AG09309 (cell line): ENCODE results near the gene PID1.

Source experiments
- DNase-seq: peaks from one replicate; pipeline ENCODE4 v3.0.0-alpha.2; 2010; ENCODE audit warnings: low read depth
- H3K4me3 ChIP-seq: 2 replicates; pipeline ENCODE4 v1.5.1; 2011; ENCODE audit warnings: mild to moderate bottlenecking, low read depth, low read length, moderate library complexity; ENCODE audit not compliant: control insufficient read depth
- TF ChIP-seq, protein P1 (sequence below): IDR thresholded peaks from 2 replicates; pipeline ENCODE4 v1.5.1; 2011; ENCODE audit warnings: mild to moderate bottlenecking, low read depth, low read length, inconsistent platforms; ENCODE audit not compliant: insufficient read depth, control insufficient read depth; ENCODE audit errors: missing control alignments

The PID1 gene

DNA sequence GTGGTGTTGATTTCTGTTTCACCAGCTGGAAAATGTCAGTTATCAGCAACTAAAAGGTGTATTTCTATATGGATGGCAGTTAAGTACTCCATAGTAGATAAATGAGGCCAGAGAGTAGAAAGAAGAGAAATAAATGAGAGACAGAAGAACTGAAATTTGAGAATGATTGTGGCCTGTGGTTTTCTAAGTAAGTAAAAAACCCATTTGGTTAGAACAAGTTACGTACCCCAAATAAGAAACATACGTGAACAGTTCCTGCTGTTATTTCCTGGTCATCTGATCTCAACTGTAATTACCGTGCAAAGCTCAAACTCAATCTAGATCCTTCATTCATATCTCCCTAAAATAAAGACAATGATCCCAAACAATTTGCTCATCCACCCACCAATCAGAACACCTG is 181.3 kb downstream of the PID1 start:
- DNase-seq, result no peak
- TF ChIP-seq, protein P1, sequence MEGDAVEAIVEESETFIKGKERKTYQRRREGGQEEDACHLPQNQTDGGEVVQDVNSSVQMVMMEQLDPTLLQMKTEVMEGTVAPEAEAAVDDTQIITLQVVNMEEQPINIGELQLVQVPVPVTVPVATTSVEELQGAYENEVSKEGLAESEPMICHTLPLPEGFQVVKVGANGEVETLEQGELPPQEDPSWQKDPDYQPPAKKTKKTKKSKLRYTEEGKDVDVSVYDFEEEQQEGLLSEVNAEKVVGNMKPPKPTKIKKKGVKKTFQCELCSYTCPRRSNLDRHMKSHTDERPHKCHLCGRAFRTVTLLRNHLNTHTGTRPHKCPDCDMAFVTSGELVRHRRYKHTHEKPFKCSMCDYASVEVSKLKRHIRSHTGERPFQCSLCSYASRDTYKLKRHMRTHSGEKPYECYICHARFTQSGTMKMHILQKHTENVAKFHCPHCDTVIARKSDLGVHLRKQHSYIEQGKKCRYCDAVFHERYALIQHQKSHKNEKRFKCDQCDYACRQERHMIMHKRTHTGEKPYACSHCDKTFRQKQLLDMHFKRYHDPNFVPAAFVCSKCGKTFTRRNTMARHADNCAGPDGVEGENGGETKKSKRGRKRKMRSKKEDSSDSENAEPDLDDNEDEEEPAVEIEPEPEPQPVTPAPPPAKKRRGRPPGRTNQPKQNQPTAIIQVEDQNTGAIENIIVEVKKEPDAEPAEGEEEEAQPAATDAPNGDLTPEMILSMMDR, result no peak
- H3K4me3 ChIP-seq, result no peak overlapping the region

DNA sequence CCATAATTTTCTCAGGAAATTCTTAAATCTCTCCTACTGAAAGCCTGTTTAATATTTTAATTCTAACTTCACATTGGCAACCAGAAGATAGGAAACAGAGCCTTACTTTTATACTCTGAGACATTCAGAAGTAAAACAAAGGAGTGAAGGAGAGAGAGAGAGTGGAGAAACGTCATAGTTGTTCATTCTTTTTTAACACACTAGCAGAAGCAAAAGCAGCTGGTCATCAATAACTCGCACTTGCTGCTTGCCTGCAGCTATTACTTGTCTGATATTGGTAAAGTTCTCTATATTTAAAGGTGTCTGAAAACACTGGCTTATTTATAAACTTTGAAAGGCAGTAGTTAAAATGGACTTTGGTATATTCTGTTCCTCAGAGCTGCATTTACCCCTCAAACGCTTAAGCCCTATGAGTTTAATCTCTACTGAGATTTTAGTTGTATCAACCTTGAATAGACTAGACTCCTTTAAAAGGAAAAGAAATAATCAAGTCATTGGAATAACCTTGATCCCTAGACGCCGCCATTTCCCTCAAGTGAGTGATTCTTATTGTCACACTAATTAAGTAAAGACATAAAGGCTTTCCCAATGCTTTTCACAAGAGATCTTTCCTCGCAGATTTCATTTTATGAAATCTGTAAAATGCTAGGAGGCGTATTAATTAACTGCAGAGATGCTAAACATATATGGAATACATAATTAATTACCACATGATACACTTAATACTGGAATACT is 182.0 kb downstream of the PID1 start:
- no peak for DNase-seq
- no peak overlapping the region for H3K4me3 ChIP-seq
- TF ChIP-seq, protein P1, result no peak

DNA sequence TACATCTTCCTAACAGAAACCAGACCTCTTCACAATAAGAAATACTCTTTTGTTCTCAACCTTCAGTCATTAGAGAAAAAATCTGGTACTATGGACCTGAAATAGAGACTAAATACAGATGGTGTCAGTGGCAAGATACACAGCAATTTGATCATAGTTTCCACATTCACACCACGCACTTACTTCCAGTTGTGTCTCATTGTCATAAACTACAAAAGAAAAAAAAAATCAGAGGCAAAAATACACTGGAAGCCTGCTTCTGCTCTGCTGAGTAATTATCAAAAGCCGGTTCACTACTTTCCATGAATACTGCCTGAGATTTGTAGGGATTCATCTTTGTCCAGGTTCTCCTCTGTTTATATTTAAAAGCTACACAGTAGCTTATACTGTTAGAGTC is 182.6 kb downstream of the PID1 start:
- DNase-seq, result no peak
- TF ChIP-seq, protein P1, result no peak
- H3K4me3 ChIP-seq, result no peak overlapping the region

DNA sequence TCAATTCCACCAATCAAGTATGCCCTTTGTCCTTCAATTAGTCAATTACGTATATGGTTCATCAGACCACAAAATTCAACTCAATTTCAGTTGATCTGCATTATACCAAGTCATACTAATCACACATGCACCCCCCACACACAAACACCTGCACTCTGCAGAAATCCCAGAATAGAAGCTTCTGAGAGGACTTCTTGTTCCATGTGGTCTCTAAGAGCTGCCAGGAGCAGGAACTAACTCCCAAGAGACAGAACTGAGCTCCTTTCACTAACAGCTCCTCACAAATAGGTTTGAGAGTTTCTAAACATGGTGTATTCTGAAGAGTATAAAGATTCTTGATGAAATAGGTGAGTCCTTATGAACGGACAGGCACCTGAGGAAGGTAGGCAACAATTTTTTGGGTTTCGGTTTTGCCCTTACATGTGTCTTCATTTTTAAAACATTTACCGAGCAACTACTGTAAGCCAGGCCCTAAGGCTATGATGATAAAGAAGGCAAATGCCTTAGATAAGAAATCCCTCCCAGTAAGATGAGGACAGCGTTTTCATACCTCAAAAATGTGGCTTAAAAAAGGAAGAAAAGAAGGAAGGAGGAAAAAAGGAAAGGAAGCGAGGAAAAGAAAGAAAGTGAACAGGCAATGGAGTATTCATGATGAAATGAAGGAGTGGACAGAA is 183.1 kb downstream of the PID1 start:
- DNase-seq, result no peak
- no peak overlapping the region for H3K4me3 ChIP-seq
- TF ChIP-seq, protein P1, result no peak

DNA sequence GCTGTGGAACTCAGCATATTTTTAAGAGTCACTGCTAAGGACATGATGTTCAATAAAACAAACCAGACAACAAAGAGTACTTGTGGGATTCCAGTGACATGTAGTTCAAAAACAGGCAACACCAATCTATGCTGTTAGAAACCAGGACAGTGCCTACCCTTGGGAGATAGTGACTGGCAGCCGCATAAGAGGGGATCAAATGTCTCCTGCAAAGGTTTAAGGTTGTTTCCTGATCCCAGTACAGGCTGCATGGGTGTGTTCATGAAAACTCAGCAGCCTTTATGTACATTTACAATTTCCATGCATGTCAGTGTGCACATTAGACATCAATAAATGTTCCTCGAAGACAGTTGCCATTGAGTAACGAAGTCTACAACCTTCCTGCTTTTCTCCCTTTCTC is 183.8 kb downstream of the PID1 start:
- DNase-seq, result no peak
- TF ChIP-seq, protein P1, result no peak
- H3K4me3 ChIP-seq, result no peak overlapping the region

DNA sequence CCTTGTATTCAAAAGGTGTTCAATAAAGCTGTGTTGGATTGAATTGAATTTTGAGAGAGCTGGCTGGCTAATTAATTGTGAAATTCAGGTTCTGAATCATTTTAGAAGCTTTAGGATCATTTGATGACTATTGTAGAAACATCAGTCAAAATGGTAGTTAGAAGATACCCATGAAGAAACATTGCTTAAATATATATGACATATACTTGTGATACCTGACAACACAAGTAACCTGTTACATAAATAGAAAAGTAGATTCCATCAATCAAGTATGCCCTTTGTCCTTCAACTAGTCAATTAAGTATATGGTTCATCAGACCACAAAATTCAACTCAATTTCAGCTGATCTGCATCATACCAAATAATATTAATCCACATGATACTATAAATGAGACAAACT is 185.6 kb downstream of the PID1 start:
- TF ChIP-seq, protein P1, result no peak
- no peak for DNase-seq
- no peak overlapping the region for H3K4me3 ChIP-seq

DNA sequence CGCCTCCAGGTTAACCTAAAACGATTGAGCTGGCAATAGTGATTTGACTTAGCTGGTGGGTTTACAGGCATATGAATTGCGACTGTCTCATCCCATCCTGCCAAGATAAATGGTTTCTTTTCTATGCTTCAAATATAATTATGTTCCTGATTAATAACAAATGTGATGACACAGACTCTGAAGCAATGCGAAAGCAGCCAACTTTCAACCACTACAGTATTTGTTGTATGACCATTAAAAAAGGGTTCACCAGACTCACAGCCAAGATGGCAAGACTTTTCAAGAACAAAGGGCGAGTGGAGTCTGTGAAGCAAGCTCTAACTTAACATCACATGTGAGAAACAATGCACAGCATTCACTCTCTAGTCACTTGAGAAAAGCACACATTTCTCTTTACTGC is 186.6 kb downstream of the PID1 start:
- TF ChIP-seq, protein P1, result no peak
- DNase-seq, result peak; percentile 3

More for the DNA sequence above, 186.6 kb downstream of the PID1 start:
- no peak overlapping the region for H3K4me3 ChIP-seq
